Endothelial cell of umbilical vein (primary cell): ENCODE measurements around the gene VAC14. TPM values are rescaled to one million over a fixed set of nuclear protein-coding genes. Genes with fewer than 3 reads are reported as not detected.
A peak's percentile ranks its signal among the peaks of the same experiment; 100 is the strongest.

Experiments used
- BruUV-seq: library from RNA; stranded (reverse); fragments of 400-500 nt; replicated peaks from 2 replicates; lab custom pipeline; 2021; lab: Mats Ljungman, UMichigan
- CTCF ChIA-PET: fragments of 300-600, 350-600 bp; sonication (Branson Sonifier 250); formaldehyde crosslinking; loops from one replicate; lab custom pipeline; 2021; ENCODE audit warnings: antibody characterized with exemption, inconsistent platforms; lab: Charles Lee
- POLR2A ChIA-PET: fragments of 300-600, 350-600 bp; sonication (Branson Sonifier 250); formaldehyde crosslinking; loops from one replicate; lab custom pipeline; 2021; ENCODE audit warnings: antibody characterized with exemption, inconsistent platforms; lab: Charles Lee
- DNase-seq: peaks from one replicate; pipeline ENCODE4 v3.0.0-alpha.2; 2011; ENCODE audit warnings: low read depth, low spot score
- FAIRE-seq: peaks from 2 replicates; lab custom pipeline; 2011; peaks lifted over from hg19 to GRCh38; lab: Jason Lieb, UNC
- H2AFZ ChIP-seq: 2 replicates; pipeline ENCODE4 v1.6.0; 2012; ENCODE audit warnings: low read depth, low read length, control low read depth, inconsistent platforms
- H3K27ac ChIP-seq: 2 replicates; pipeline ENCODE4 v1.5.1; 2011; ENCODE audit warnings: low read depth, mild to moderate bottlenecking, control low read depth, low read length, moderate library complexity; ENCODE audit not compliant: insufficient read depth
- H3K27me3 ChIP-seq, 2 experiments: 2 replicates each; pipeline versions ENCODE4 v1.6.0 to v1.6.1; 2011; ENCODE audit warnings: low read length in 2 of 2, mixed read lengths in 1 of 2; ENCODE audit not compliant: control insufficient read depth in 2 of 2, insufficient read depth in 2 of 2
- H3K36me3 ChIP-seq, 2 experiments: 2 replicates in 1 of 2; 3 replicates in 1 of 2; pipeline ENCODE4 v1.5.1; 2011; ENCODE audit warnings: low read length in 2 of 2, mild to moderate bottlenecking in 1 of 2, moderate library complexity in 1 of 2; ENCODE audit not compliant: control insufficient read depth in 2 of 2, insufficient read depth in 2 of 2; ENCODE audit errors: extremely low read depth in 1 of 2
- H3K4me1 ChIP-seq: 3 replicates; pipeline ENCODE4 v1.5.1; 2011; ENCODE audit warnings: mild to moderate bottlenecking, low read length; ENCODE audit not compliant: control insufficient read depth, insufficient read depth; ENCODE audit errors: extremely low read depth
- H3K4me2 ChIP-seq: 2 replicates; pipeline ENCODE4 v1.6.1; 2011; ENCODE audit warnings: low read length, control low read depth, mixed read lengths; ENCODE audit not compliant: insufficient read depth
- H3K4me3 ChIP-seq, 3 experiments: fragments of 200-600 bp in 1 of 3; sonication (generic), shearing (Covaris generic) in 1 of 3; replicated peaks in 1 of 3; 2 replicates each; pipeline ENCODE4 v1.5.1; 2011 to 2016; ENCODE audit warnings: control low read depth in 3 of 3, low read length in 3 of 3, mild to moderate bottlenecking in 2 of 3, inconsistent platforms in 1 of 3, low read depth in 1 of 3, moderate library complexity in 1 of 3; ENCODE audit not compliant: insufficient read depth in 1 of 3
- H3K79me2 ChIP-seq: 2 replicates; pipeline ENCODE4 v1.6.0; 2012; ENCODE audit warnings: low read length, inconsistent platforms; ENCODE audit not compliant: control insufficient read depth, insufficient read depth
- H3K9ac ChIP-seq: replicated peaks from 2 replicates; pipeline ENCODE3; 2011; ENCODE audit warnings: low read length, control low read depth; ENCODE audit not compliant: insufficient read depth; ENCODE audit errors: extremely low read depth
- H3K9me1 ChIP-seq: replicated peaks from 3 replicates; pipeline ENCODE4 v1.6.0; 2011; ENCODE audit warnings: mild to moderate bottlenecking, low read length; ENCODE audit not compliant: control insufficient read depth, insufficient read depth; ENCODE audit errors: extremely low read depth
- H3K9me3 ChIP-seq: replicated peaks from 2 replicates; pipeline ENCODE4 v1.5.1; 2012; ENCODE audit warnings: low read length, inconsistent platforms; ENCODE audit not compliant: control insufficient read depth, insufficient read depth
- H4K20me1 ChIP-seq: replicated peaks from 2 replicates; pipeline ENCODE3; 2011; ENCODE audit warnings: mild to moderate bottlenecking, low read length; ENCODE audit not compliant: control insufficient read depth, insufficient read depth; ENCODE audit errors: extremely low read depth
- CTCF ChIP-seq, 2 donors: IDR thresholded peaks; 1 replicate in 1 of 2; 2 replicates in 1 of 2; pipeline ENCODE4 v1.5.1; 2011; ENCODE audit warnings: low read length in 2 of 2, mild to moderate bottlenecking in 2 of 2, moderate library complexity in 2 of 2, control low read depth in 1 of 2, inconsistent platforms in 1 of 2, low read depth in 1 of 2; ENCODE audit not compliant: insufficient read depth in 1 of 2; ENCODE audit errors: extremely low read depth in 1 of 2
- EZH2 ChIP-seq: IDR thresholded peaks from 2 replicates; pipeline ENCODE4 v1.6.1; 2012; ENCODE audit warnings: borderline replicate concordance, low read depth, mild to moderate bottlenecking, moderate library complexity, low read length, inconsistent platforms; ENCODE audit not compliant: severe bottlenecking
- FOS ChIP-seq: IDR thresholded peaks from 2 replicates; pipeline ENCODE4 v1.6.1; 2011; ENCODE audit warnings: mild to moderate bottlenecking, low read length, moderate library complexity, borderline replicate concordance; ENCODE audit not compliant: insufficient read depth
- GATA2 ChIP-seq: IDR thresholded peaks from 2 replicates; pipeline ENCODE4 v1.7.0; 2011; ENCODE audit warnings: low read depth, mild to moderate bottlenecking, moderate library complexity, mixed read lengths, low read length; ENCODE audit not compliant: insufficient read length, insufficient read depth
- JUN ChIP-seq: IDR thresholded peaks from 2 replicates; pipeline ENCODE4 v1.6.1; 2011; ENCODE audit warnings: borderline replicate concordance, low read depth; ENCODE audit not compliant: insufficient read length, insufficient read depth
- MAX ChIP-seq: IDR thresholded peaks from 2 replicates; pipeline ENCODE4 v1.6.1; 2011; ENCODE audit not compliant: insufficient read depth, insufficient read length
- MYC ChIP-seq: IDR thresholded peaks from one replicate; pipeline ENCODE4 v1.6.1; 2011; ENCODE audit warnings: mild to moderate bottlenecking, low read depth, low read length
- POLR2A ChIP-seq: IDR thresholded peaks from 2 replicates; pipeline ENCODE4 v1.6.1; 2012; ENCODE audit warnings: low read depth, mild to moderate bottlenecking, control low read depth, low read length
- POLR2AphosphoS5 ChIP-seq: IDR thresholded peaks from 2 replicates; pipeline ENCODE4 v1.6.1; 2012; ENCODE audit warnings: low read depth, mild to moderate bottlenecking, control low read depth, low read length, moderate library complexity; ENCODE audit not compliant: insufficient read depth
- dilution Hi-C: fragments of 300-500 bp; cut with MboI; formaldehyde crosslinking; loops from one replicate; pipeline ENCODE4 v1.15.0; 2019; ENCODE audit warnings: low sequenced_read_pairs; ENCODE audit not compliant: extremely low pct_ligation_motif_present
- intact Hi-C: fragments of 100-400 bp; cut with micrococcal nuclease; formaldehyde crosslinking; loops from one replicate; pipeline ENCODE4 v1.10.0; 2022
- polyA plus RNA-seq, 4 experiments: library from polyadenylated mRNA; depleted of rRNA in 3 of 4; stranded (reverse) in 3 of 4; unstranded in 1 of 4; fragments of >200 nt; gene quantifications; 2 replicates each; pipeline versions ENCODE4 v1.2.1 to v1.2.3, GENCODE V29; 2011 to 2012; ENCODE audit warnings: missing spikeins in 1 of 4
- total RNA-seq: library from RNA; stranded (reverse); gene quantifications from 2 replicates; pipeline ENCODE4 v1.2.3, GENCODE V29; 2021

VAC14 gene
- total and polyA plus RNA-seq, 2 donors (not counting 3 experiments of a cell fraction or from before 2014, with no cell fraction given): 37.6 to 57.9 TPM

- FAIRE-seq: no peak
- no peak overlapping the region for H3K27ac ChIP-seq
These were observed 116.6 kb downstream of the VAC14 start for GRCh38 chr16:70684146-70685060.

More at GRCh38 chr16:70684146-70685060, 116.6 kb downstream of the VAC14 start:
- Histone ChIP-seq H3K9ac (no peak overlapping the region), H2AFZ (no peak overlapping the region), H3K4me1 (peaks cover 21% of the 10 kb centered on the region), H4K20me1 (no peaks in the 10 kb centered on the region), H3K79me2 (peaks cover 33% of the 10 kb centered on the region), H3K9me3 (no peaks in the 10 kb centered on the region), H3K4me2 (peak overlapping the region; percentile 76), H3K4me3 (peak overlapping the region; percentile 58 to 94 (median 61)), H3K27me3 (no peaks in the 10 kb centered on the region), H3K36me3 (peaks cover 0 to 5% of the 10 kb centered on the region in 2 experiments), H3K9me1 (no peaks in the 10 kb centered on the region)
- no peak for DNase-seq
- intact Hi-C loops: loop anchor here (1.0 to 5.0 kb wide), 3 partner anchors 54 to 1497 kb away; partner anchors contain the start of gene SNTB2
- TF ChIP-seq POLR2A (no peak), GATA2 (no peak), POLR2AphosphoS5 (no peak), FOS (no peak), CTCF (IDR thresholded peaks at IDR 0.05; ENCODE audit: extremely low read depth in 1 of 2, insufficient read depth in 1 of 2, low read depth in 1 of 2, low read length in 2 of 2) (no peak), MYC (no peak), MAX (no peak), JUN (no peak), EZH2 (no peak)
- BruUV-seq: TSS peak; percentile 6
- ChIA-PET CTCF (interaction anchor here (1.9 to 7.8 kb wide), 4 partner anchors 54 to 87 kb away, joined by 9 to 144 read pairs (median 54); no protein-coding TSS in a partner anchor), POLR2A (interaction anchor here (0.6 kb wide), 1 partner anchor 86 kb away, joined by 3 read pairs; no protein-coding TSS in a partner anchor)
- dilution Hi-C loops: no loop called here
